IPS DF 19.7 (cell line): ENCODE measurements around the gene ATP6V0D1.

ENCODE experiments used
- DNase-seq: peaks from one replicate; pipeline ENCODE4 v3.0.0-alpha.2; 2013; ENCODE audit warnings: low read depth, low spot score

ATP6V0D1 gene

DNA sequence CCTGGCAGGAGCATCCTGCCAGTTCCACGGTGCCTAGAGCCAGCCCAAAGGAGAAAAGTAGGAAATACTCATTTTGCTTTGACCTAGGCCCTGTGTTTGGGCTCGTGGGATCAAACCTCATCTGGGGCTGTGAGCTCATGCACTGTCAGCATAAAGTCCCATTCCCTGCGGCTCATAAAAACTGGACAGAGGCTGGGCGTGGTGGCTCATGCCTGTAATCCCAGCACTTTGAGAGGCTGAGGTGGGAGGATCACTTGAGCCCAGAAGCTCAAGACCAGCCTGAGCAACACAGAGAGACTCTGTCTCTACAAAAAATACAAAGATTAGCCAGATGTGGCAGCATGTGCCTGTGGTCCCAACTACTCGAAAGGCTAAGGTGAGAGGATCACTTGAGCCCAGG lies 17.9 kb downstream of the ATP6V0D1 start:
- no peak for DNase-seq

DNA sequence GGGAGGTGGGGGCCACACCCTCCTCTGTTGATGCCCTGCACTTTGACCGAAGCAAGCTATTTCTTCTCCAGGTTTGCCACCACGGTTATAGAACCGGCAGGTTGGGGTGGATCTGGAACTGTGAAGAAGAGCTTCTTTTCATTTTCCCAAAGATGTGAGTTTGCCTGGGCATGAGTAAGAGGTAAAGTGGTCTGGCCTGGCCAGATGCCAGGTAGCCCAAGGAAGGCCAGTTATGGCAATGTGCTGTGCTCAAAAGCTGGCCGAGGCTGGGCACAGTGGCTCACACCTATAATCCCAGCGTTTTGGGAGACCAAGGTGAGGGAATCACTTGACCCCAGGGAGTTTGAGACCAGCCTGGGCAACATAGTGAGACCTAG lies 18.7 kb downstream of the ATP6V0D1 start:
- no peak for DNase-seq

- DNase-seq, result no peak
Observed at GRCh38 chr16:67461600-67462278, 19.2 kb downstream of the ATP6V0D1 start.

GRCh38 chr16:67460961-67461360 lies 20.0 kb downstream of the ATP6V0D1 start:
- no peak for DNase-seq

- DNase-seq, result no peak
Observed at GRCh38 chr16:67460168-67460567, 20.8 kb downstream of the ATP6V0D1 start.

GRCh38 chr16:67459861-67460150 lies 21.2 kb downstream of the ATP6V0D1 start:
- no peak for DNase-seq

- no peak for DNase-seq
Observed at GRCh38 chr16:67459066-67459860, 21.7 kb downstream of the ATP6V0D1 start.

DNA sequence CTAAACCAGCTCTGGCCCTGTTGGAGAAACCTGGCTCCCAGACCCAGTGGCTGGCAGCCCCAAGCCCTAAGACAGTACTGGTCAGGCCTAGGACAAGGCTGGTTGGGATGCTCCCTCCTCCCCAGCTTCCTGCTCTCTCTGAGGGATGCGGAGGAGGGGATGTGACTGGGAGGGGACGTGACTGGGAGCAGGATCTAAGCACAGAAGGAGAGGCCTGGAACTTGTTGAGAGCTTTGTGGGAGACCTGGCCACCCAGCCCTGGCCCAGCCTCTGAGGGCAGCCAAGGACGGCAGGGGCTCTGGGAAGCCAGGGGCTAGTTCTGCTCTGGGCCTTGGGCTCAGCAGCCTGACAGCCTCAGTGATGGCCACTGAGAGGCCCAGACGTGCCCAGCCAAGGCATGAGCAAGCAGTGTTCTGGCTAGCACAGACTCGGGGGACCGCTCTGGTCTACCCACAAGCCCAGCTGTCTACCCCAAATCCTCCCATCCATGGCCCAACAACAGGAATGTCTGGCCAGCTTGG lies 22.8 kb downstream of the ATP6V0D1 start:
- no peak for DNase-seq

DNA sequence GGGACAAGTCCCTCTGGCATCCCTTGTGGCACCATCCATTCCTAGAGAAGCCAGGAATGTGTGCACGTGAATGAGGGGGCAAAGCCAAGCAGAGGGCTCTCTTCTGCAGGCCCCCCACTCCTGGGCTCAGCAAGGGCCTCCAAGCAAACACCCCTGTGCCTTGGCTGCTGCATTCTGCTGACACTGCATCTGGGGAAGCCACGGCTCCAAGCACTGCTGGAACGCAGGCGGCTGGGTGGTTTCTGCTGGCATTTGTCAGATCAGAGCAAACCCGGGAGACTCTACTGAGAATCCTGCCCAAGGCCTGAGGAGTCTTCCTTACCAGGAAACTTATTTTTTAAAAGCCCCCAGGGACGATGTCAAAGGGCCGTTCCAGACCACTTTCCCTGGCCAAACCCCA lies 23.3 kb downstream of the ATP6V0D1 start:
- DNase-seq, result no peak

DNA sequence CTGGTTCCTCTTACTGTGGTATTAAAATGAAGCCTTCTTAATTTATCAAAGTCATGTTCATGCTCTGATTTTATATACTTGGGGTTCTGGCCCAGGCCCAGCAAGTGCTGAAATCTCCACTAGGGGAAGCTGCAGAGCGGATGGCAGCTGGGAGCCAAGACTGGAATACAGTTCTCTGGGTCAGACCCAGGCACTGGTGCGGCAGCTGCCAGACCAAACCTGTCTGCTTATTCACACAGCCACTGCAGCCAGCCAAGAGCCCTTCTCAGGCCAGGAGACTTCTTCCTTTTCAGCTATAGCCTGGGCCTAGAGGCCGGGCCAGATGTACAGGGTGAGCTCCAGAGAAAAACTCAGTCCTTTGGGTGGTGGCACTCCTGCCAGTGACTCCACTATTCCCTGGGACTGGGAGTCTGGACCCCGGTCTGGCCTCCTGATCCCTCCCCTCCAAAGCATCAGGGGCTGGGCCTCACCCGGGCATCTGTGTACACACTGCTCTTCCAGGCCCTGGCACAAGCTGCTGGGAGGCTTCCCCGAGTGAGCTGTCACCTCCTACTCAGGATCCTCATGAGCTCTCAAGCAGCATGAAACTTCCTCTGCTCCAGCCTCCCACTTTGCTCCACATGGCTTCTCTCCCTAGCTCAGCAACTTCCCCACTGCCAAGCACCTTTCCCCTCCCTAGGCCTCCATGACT lies 24.4 kb downstream of the ATP6V0D1 start:
- no peak for DNase-seq

DNA sequence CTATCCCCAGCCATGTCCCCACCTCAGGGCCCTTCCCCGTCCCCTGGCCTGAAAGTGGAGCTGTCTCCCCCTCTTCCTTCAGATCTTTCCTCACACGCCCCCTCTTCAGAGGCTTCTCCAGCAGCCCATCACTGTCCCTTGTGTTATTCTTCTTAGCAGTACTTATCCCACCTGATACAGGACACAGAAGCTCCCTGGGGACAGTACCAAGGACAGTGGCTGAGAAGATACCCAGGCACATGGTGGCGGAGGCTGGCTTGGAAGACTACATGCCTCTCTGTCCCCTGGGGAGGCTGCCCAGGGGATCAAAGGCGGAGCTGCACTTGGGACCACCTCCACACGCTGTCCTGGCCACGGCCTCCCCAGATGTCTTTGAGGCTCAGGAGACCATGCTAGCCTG lies 26.1 kb downstream of the ATP6V0D1 start:
- DNase-seq, result no peak

GRCh38 chr16:67454104-67454503 lies 26.9 kb downstream of the ATP6V0D1 start:
- DNase-seq, result no peak

DNA sequence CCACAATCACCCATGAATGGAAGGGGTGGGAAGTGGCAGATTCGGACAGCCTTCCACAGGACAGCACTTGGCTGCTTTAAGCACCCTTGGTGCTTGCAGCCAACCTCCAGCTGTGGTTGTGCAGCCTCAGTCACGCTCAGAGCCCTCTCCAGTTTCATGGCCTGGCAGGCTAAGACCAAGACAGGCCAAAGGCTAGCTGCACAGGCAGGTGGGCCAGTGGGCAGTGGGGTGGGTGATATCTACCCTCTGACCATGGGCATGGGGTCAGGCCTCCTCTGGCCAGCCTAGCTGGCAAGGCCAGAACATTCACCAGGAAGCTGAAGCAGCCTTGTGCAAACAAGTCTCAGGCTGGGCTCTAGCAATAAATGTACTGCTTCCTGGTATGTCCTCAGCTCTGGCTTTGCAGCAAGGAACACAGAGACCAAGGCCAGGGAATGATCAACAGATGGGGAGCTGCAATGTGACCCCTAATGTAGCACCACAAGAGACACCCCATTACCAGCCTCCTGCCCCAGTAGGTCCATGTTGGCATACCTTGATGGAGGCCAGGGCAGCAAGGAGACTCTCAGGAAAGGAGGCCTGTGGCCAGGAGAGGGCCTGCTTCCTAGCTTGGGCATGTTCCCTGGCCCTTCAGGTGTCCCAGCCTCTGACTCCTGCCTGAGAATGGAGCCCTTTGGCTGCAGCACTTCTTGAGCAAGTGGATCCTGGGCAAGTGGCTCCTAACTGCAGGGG lies 29.1 kb downstream of the ATP6V0D1 start:
- DNase-seq, result no peak

GRCh38 chr16:67451061-67451703 lies 29.8 kb downstream of the ATP6V0D1 start:
- DNase-seq, result no peak

DNA sequence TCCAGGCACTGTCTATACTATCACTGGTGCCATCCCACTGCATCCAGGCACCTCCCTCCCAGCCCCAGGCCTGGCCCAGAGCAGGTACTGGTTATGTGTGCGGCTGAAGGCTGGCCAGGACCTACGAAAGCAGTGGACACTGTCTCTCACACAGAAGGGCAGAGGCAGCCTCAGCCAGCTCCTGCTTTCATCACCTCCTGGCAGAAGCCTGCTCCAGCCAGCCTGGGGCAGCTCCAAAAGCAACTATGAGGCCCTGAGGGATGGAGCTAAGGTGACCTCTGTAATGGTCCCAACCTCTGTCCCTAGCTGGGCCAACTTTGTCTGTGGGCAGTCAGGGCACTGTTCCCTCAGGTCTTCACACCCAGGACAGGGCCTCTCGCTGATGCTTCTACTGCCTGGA lies 31.2 kb downstream of the ATP6V0D1 start:
- DNase-seq, result no peak

DNA sequence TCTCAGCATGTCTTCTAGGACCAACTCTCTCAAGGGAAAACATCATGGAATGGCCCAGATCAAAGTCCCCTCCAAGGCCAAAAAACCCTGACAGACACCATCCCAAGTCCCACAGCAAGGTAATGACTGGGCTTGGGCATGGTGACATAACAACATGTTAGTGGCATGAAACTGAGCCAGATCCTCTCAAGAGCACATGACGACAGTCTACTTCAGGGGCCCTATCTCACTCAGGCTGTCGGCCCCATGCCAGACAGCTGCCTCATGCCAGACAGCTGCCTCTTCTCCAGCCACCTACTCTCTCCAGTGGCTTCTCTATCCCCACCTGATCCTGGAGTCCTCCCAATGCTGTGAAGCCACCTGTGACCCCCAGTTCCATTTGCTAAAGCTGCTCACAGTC lies 31.6 kb downstream of the ATP6V0D1 start:
- DNase-seq, result no peak

- DNase-seq, result no peak
Observed at GRCh38 chr16:67448580-67448979, 32.4 kb downstream of the ATP6V0D1 start.

DNA sequence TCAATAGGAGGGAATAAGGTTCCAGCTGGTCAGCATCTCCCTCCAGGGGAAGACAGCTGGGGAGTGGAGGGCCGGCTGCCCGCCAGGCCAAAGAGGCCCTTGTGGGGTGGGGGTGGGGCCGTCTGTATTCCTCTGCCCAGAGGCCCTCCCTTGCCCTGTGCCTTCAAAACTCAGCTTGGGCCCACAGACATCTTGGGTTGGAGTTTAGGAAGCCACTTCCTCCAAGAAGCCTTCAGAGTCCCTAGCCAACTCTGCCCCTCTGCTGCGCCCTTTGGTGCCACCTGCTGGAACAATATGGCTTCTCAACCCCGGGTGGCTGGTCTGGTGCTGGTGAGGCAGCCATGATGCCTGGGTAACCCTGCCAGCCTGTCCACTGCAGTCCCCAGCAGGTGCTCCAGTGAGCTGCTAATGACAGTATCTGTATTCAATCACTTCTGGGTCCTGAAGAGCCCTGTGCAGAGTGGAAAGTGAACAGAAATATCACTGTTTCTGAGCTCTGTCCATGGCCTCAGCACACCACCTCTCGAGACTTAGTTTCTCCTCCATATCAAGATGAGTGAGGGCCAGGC lies 33.4 kb downstream of the ATP6V0D1 start:
- DNase-seq, result no peak

GRCh38 chr16:67446968-67447507 lies 33.9 kb downstream of the ATP6V0D1 start:
- DNase-seq, result no peak

DNA sequence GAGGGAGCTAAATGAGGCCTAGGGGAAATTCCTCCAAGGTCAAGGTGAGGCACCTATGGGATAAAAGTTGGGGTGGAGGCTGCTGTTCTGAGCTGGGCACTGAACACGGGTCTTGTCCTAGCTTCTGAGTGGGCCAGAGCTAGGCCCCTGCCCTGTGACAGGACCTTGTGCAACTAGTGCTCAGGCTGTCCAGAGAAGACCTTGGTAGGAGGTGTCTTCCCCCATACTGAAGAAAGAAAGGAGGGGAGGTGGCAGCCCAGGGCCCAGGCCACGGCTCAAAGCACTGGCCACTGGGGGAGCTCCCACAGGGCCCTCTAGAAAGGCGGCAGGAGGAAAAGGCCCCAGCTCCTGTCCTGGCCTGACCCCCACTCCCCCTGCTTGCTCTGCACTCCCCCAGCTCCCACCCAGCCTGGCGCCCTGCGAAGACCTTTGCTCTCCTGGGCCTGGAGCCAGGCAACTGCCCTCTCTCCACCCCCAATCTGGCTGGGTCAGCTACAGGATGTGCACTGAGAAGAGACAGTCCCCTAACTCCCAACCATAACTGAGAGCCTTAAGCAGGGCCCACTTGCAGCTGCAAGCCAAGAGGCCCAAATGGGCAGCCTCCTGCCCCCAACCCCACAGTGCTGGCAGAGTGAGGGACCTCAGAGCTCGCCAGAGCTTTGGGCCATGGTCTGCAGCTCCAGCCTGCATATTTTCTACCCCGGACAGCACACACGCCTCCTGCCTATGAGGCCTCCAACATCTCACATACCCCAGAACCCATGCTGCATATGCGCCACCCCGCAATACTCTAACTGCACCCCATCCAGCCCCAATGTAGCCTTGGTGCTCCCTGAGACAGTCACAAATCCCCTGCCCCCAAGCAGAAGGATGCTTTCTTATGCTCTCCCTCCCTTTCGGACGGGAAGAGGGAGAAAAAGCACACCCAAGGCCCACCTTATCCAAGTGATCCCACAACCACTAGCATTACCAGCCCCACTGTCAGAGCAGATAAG lies 34.7 kb downstream of the ATP6V0D1 start:
- DNase-seq, result no peak
